HS-27A (cell line): ENCODE data around the gene SEMA3E.

Experiments
- DNase-seq: peaks from one replicate; pipeline ENCODE4 v3.0.0-alpha.2; 2012; ENCODE audit warnings: low read depth, missing footprints

SEMA3E gene

GRCh38 chr7:83640731-83641537, 8.0 kb downstream of the SEMA3E start:
- no peak for DNase-seq

GRCh38 chr7:83640240-83640639, 8.7 kb downstream of the SEMA3E start:
- DNase-seq = no peak

GRCh38 chr7:83633516-83633915, 15.4 kb downstream of the SEMA3E start:
- no peak for DNase-seq

DNA sequence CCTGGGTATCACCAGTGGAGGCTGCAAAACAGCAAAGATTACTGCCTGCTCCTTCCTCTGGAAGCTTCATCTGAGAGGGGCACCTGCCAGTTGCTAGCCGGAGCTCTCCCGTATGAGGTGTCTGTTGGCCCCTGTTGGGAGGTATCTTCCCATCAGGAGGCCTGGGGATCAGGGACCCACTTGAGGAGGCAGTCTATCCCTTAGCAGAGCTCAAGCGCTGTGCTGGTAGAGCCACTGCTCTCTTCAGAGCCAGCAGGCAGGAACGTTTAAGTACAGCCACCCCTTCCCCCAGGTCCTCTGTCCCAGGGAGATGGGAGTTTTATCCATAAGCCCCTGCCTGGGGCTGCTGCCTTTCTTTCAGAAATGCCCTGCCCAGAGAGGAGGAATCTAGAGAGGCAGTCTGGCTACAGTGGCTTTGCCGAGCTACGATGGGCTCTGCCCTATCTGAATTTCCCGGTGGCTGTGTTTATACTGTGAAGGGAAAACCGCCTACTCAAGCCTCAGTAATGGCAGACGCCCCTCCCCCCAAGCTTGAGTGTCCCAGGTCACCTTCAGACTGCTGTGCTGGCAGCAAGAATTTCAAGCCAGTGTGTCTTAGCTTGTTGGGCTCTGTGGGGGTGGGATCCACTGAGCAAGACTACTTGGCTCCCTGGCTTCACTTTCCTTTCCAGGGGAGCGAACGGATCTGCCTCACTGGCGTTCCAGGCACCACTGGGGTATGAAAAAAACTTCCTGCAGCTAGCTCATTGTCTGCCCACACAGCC, 19.6 kb downstream of the SEMA3E start:
- DNase-seq = no peak

DNA sequence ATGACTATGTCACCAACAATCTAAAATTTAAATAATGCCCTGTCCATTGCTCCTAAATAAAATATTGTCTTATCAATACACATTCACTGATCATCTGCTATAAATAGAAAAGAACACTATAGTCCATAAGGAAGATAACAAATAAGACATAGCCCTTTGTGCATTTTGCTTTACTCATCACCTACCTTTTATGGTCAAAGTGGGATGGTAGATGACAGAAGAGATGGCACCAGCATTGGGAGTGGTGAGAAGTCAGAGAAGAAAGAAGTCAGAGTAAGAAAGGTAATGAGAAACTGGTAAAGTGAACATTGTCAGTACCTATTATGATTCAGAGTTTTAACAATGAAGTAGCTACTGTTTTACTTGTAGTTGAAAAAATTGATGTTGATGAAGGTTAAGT, 31.1 kb downstream of the SEMA3E start:
- DNase-seq = no peak

GRCh38 chr7:83614112-83614511, 34.8 kb downstream of the SEMA3E start:
- DNase-seq = no peak

DNA sequence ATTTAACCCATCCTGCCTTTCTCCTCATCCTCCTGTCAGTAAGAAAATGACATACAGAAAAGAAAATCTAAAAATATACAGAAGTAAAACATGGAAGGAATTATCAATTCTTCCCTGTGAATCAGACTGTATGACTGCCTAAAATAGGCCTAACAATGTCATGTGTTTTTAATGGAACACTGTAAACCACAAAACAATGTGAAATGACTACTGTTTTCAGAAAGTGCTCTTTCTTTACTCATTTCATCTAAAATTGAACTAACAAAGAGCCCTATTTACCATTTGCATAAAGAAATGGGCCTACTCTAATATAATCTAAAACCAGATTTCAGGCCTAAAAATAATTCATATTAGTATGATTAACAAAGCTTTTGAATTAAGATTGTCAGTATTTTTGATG, 35.7 kb downstream of the SEMA3E start:
- DNase-seq = no peak

DNA sequence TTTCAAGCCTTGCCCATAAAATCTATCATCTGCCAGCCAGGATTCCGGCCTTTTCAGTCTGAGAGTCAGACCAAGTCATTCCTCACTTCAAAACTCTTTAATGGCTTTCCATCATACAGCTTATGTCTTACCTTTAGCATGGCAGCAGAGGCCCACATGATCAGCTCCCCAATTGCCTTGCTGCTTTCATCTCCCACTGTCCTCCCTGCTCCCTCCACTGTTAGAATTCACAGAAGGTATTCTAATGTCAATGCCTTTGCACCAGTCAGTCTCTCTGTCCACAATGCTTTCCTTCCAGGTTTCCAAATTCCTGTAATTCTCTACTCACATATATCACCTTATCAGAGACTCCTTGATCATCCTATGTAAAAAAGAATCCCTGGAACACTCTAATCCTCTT, 37.2 kb downstream of the SEMA3E start:
- no peak for DNase-seq

GRCh38 chr7:83610649-83611304, 38.2 kb downstream of the SEMA3E start:
- DNase-seq = no peak

DNA sequence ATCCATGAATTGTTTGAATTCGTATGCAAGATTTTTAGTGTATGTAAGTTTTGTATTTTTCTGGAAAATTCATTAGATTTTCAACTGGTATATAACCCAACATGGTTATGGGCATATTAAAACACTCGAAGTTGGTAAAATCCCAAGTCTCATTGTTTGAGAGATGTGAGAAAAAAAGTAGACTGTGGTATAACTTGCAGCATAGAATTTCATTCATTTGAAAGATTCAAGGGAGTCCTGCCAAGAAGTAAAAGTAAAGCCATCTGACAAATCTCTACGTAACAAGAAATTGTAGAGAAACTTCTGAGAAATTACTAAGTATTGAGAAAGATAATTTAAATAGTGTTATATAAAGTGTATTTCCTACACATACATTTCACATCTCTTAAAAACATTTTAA, 40.2 kb downstream of the SEMA3E start:
- DNase-seq = no peak

DNA sequence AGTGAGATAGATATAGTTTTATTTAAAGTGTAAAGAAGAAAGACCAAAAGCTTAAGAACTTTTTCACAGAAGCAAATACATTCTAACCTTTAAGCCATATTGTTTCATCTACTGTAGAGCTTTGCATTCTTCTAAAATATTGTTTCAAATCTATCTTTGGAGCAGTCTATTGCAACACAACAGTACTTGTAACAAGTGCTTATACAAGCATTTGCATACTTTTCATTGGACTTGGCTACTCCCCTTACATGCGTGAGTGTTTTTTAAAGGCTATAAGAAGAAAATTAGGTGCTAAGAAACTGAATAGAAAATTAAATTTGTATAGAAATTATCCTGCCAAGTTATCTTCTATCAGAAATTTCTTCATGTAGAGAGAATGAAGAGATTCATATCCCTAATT, 45.3 kb downstream of the SEMA3E start:
- no peak for DNase-seq

DNA sequence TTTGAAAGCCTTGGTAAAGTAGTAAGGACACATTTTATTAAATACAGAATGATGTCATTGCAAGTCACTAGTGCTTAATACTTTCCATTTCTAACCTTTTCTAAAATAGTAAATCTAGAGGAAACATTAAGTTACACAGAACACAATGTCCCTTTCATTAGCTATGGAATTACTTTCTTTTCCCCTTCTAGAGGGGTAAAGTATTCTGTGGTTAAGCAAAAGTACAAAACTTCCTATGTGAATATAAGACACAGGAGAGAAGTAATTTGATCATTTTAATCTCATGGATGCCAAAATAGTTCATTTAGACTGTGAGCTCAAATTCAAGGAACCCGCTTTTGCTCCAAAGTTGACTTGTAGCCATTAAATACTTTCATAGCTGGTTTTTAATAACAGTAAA, 49.8 kb downstream of the SEMA3E start:
- DNase-seq = no peak

DNA sequence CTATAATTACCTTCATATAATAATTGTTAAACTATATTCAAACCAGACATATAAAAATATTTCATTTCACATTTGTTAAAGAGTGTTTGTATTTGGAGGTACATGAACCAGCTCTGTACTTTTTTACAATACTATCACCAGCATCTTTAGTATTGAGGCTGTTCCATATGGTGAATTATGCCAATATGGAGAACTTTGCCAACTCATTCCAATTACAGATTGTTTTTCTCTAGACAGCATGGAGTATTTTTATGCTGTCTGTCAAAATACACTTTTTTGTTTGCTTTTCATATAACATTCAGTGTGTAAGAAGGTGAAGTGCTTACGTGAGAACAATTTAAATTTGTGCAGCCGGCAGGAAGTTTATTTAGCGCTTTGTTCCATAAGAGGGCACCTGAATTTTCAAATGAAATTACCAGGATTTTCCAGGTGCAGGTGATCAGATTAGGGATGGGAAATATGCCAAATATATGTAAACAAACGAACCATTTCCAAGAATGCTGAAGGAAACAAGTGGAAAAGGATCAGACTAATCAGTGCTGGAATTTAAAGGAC, 54.9 kb downstream of the SEMA3E start:
- DNase-seq = no peak

GRCh38 chr7:83588602-83589240, 60.2 kb downstream of the SEMA3E start:
- DNase-seq = no peak

- DNase-seq = no peak
Measured at GRCh38 chr7:83586281-83586680, 62.7 kb downstream of the SEMA3E start.

DNA sequence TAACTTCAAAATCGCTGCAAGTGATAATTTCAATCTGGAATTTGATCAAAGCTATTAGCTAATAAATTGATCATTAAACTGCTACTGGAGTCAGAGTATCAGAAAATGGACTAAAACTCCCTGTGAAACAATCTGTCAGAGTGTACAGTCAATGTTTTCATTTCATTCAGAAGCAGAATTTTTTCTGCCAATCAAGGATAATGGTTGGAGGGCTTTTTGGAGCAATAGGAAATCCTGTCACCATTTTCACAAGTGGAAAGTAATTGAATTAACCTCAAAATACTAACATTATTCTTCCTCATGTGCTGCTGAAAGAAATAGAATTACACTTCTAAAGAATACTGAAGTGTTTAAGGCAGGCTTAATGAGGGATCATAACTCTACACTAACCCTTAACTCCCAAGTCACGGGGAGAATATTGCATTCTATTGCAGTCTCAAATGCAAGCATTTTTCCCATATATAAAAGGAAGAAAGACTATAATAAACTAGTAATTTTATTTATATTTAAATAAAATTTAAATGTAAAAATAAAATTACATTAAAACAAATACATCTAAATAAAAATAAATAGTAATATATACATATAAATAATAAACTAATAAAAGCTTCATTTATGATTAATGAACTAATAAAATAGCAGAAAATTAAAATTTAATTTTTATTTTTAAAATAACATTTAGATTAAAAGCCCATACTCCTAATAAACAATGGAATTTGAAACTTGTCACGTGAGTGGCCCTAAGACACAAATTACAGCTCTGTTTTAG, 67.1 kb downstream of the SEMA3E start:
- DNase-seq = no peak

DNA sequence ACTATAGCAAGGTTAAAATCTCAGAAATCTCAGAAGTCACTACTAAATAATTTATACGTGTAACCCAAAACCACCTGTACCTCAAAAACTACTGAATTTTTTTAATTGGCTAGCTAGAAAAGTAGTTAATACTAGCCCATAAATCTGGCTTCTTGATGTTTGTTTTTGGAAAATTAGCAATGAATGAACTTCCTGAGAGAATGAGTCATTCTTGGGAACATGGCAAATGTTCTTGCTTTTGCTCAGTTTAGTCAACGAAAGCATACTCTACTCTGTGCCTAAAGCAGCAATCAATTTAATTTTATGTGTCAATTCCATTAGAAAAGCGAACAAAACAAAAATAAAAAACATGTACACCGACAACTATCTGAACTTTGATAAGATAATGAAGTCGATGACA, 69.2 kb downstream of the SEMA3E start:
- DNase-seq = no peak

DNA sequence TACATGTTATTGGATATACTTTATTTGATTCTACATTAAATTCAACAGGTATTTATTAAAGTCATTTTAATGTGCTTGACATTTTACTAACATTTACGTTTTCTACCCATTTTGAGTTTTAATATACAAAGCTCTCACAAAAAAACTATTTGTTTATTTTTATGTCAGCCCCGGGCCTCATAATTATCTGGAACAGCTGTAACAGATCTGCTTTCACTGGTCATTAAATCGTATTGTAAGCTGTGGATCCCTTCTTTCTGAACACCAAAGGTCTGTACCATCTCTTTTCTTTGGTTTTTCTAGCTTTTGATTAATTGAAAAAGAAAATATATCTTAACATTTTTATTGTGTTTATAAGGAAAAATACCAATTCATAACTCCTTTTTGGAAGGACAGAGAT, 73.5 kb downstream of the SEMA3E start:
- no peak for DNase-seq

DNA sequence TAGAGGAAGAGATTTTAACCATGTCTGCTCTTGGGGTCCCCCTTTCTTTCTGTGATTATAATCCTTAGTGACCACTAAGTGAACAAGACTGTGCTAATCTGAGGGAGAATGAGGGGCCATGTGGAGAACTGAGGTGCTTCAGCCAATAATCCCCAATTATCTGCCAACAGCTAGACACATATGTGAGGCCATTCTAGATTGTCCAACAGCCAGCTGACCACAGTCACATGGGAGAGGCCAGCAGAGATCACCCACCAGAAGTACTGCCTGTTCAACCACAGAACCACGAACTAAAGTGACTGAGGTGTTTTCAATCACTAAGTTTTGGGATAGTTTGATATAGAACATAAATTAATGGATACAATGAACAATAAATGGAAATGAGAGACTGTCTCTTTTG, 74.3 kb downstream of the SEMA3E start:
- DNase-seq = no peak

- no peak for DNase-seq
Measured at GRCh38 chr7:83562960-83563359, 86.0 kb downstream of the SEMA3E start.

- no peak for DNase-seq
Measured at GRCh38 chr7:83562289-83562688, 86.7 kb downstream of the SEMA3E start.
